DMS 273 (cell line): Measurements from ENCODE around the gene ERBB2.
"Not testable (repeated sequence)": the region's sequence is repeated elsewhere in the genome, so short reads cannot be mapped to it uniquely, and the experiment has no call there.

Source experiments
- DNase-seq: peaks from one replicate; lab custom pipeline; 2025; ENCODE audit not compliant: unreplicated experiment; lab: John Stamatoyannopoulos, UW

ERBB2 gene

GRCh38 chr17:39722965-39723848, 23.3 kb downstream of the ERBB2 start:
- peak; percentile 43 for DNase-seq

DNA sequence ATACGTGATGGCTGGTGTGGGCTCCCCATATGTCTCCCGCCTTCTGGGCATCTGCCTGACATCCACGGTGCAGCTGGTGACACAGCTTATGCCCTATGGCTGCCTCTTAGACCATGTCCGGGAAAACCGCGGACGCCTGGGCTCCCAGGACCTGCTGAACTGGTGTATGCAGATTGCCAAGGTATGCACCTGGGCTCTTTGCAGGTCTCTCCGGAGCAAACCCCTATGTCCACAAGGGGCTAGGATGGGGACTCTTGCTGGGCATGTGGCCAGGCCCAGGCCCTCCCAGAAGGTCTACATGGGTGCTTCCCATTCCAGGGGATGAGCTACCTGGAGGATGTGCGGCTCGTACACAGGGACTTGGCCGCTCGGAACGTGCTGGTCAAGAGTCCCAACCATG, 24.9 kb downstream of the ERBB2 start:
- DNase-seq = no peak

DNA sequence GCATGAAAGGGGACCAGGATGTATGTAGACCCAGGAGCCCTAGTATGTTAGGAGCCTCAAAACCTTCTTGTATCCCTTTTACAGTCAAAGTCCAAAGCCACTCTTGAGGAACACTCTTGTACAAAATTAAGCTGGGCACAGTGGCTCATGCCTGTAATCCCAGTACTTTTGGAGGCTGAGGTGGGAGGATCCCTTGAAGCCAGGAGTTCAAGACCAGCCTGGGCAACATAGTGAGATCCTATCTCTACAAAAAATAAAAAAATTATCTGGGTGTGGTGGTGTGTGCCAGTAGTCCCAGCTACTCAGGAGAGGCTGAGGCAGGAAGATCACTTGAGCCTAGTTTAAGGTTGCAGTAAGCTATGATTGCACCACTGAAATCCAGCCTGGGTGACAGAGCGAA, 26.1 kb downstream of the ERBB2 start:
- not testable (repeated sequence) for DNase-seq

DNA sequence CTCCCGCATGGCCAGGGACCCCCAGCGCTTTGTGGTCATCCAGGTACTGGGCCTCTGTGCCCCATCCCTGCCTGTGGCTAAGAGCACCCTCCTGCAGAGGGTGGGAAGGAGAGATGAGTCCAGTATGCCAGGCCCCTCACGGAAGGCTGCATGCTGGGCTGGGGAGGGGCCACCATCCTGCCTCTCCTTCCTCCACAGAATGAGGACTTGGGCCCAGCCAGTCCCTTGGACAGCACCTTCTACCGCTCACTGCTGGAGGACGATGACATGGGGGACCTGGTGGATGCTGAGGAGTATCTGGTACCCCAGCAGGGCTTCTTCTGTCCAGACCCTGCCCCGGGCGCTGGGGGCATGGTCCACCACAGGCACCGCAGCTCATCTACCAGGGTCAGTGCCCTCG, 26.8 kb downstream of the ERBB2 start:
- DNase-seq = no peak

- no peak for DNase-seq
These were observed 27.7 kb downstream of the ERBB2 start for GRCh38 chr17:39727556-39727955.

DNA sequence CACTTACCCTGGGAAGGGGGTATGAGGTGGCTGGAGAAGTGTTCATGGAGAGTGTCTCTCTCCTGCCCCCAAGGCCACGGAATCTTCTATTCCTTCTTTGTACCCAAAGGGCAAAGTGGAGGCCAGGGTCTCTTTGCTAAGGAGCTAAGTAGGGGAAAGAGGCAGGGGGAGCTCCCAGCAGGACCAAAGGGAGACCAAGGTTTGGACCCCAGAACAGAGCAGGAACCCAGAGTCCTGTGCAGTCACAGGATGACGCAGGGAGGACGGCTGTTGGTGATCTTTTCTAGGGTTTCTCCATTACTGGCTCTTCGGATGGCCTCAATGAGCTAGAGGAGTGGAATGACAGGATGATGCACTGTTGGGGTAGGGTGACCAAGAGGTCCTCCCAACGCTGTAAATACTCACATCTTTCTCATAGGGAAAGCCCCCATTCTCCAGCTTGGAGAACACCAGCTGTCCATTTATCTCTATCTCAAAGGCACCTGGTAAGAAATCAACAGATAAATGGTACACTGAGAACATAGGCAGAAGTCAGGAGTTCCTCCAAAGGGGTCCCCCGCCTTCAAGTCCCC, 29.5 kb downstream of the ERBB2 start:
- no peak for DNase-seq

DNA sequence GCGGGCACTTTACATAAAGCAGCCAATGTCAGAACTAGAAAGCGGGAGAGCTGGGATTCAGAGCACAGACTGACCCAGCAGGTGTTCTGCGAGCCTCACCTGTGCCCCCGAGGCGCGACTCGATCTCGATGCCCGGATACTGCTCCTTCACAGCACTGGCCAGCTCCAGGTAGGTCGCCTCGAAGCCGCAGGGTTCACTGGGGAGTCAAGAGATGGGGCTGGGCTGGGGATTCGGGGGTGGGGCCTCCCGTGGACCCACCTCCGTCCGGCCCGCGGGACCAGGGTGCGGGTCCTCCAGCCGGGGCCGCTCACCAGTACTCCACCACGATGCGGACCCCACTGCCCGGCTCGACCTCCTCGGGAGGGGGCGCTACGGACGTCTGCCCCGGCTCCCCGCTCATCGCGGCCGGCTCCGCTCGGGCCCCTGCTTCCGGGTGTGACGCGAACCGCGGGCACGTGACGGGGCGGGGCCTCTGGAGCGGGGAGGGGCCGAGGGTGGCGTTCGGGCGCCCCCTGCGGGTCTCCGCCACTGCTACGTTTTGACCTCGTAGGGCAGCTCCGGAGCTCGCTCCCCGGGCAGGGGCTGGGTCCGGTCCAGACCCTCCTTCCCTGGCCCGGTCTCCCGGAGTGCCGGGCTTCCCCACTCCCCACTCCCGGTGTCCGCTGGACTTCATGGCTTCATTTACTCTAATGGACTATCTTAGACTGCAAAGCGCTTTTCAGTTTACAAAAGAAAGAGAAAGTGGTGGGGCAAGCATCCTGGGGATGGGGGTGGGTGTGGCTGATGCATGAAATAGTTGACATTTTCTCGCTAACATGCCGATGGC, 30.4 kb downstream of the ERBB2 start, which contains the start of gene MIEN1:
Gene MIEN1, minus strand, starts transcription at position 438 of the 827 bp plus-strand sequence. Its CDS starts 37 bp downstream, at position 401.
- peak; percentile 94 for DNase-seq

DNA sequence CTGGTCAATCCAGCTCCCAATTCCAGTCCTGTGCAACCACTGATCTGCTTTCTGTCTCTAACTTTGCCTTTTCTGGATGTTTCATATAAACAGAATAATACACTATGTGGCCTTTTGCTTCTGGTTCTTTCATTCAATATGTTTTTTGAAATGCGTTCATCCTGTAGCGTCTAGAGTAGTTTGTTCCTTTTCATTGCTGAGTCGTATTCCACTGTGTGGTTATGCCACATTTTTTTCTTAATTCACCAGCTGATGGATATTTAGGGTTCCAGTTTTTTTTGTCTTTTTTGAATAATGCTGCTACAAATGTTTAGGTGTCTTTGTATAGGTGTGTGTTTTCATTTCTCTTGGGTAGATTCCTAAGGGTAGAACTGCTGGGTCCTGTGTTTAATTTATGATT, 32.7 kb downstream of the ERBB2 start:
- no peak for DNase-seq

DNA sequence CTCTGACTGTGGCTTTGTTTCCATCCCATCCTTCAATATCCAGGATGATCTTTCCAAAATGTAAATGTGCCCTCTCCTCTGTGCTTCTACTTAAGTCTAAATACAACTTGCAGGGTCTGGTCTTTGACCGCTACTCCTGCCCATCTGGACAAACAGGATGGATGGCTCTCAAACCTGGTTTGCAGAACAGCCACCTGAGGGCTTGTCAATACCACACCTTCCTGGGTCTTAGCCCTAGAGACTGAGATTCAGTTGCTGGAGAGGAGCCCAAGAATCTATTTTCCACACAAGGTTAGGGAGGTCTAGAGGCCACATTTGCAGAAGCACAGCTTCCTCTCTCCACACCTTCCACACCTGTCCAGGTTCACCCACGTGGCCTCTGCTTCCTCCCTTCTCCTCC, 36.0 kb downstream of the ERBB2 start:
- no peak for DNase-seq

DNA sequence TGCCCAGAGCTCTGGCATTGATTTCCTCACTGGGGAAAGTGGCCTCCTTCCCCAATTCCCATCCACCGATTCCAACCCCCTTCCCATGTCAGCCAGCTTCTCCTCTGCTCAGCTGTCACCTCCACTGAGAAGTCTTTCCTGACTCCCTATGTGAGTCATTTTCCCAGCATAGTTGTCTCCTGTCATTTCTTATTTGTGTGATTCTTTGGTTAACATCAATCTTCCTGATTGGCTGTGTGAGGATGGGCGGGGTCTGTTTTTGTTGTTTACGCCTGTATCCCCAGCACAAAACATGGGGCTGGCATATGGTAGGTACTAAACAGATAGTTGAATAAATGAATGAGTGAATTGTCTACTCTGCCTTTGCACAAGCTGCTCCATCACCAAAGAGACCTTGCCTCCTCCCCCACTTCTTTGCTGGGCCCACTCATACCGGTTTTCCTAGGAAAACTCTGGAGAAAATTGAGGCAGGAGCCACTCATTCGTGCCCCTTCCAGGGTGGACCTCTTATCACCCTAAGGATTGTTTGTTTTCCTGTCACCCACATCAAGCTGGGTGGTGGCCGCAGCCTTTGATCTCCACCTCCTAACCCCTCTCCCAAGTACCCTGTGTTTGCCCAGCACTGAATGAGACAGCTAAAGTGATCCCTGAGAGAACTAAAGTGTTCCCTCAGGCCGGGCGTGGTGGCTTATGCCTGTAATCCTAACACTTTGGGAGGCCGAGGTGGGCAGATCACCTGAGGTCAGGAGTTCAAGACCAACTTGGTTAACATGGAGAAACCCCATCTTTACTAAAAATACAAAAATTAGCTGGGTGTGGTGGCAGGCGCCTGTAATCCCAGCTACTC, 36.7 kb downstream of the ERBB2 start:
- peak; percentile 23 for DNase-seq

DNA sequence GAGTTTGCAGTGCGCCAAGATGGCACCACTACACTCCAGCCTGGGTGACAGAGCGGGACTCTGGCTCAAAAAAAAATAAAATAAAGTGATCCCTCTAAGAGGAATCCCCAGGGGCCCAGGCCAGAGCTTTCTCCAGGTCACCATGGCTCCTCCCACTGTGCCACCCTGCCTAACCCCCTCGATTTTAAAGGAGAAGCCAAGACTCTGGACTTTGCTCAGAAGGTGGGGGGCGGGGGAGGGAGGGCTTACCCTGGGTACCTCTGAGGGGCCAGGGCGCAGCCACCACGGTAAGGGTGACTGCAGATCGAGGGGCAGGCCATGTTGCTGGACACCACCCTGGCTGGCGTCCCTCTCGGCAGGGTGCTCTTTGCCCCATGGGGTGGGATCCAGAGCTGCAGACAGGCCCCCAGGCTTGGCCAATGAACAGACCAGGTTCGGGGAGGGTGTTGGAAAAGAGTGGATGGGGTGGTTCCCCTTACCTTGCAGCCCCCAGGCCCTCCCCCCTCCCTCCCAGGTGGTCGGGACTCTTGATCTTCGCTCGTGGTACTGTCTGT, 37.4 kb downstream of the ERBB2 start:
- DNase-seq = no peak

DNA sequence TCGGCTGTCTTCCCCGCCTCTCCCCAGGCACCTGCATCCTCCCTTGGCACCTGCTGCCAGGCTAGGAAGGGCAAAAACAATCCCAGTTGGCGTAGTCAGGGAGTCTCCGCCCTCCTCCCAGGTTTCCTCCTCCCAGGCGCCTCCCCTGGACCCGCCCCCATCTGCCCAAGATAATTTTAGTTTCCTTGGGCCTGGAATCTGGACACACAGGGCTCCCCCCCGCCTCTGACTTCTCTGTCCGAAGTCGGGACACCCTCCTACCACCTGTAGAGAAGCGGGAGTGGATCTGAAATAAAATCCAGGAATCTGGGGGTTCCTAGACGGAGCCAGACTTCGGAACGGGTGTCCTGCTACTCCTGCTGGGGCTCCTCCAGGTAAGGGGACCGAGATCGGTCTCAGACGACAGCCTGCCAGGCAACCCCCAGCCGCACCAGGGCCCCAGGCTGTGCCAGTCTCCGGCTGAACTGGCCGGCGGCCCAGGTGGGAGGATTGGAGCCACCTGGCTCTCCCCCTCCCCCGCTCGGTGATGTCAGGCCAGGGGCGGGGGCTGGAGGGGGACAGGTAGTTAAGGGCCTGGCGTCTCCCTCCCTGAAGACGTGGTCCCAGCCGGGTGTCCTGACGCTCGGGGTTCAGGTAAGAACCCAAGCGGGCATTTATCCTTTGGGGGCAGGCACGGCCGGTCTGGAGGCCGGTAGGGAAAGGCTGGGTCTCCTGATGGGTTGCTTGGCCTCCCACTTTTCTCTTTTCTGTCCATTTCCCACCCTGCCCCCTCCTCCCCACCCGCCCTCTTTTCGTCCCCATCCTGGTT, 38.1 kb downstream of the ERBB2 start, which contains the start of gene GRB7:
Gene GRB7, plus strand, starts transcription at position 179 of the 808 bp plus-strand sequence. CDS start 4,364 bp downstream, outside the sequence.
- peak; percentile 54 for DNase-seq

GRCh38 chr17:39738568-39738901, 38.7 kb downstream of the ERBB2 start:
- peak; percentile 71 for DNase-seq

GRCh38 chr17:39738983-39739884, 39.4 kb downstream of the ERBB2 start:
- DNase-seq = peak; percentile 64

DNA sequence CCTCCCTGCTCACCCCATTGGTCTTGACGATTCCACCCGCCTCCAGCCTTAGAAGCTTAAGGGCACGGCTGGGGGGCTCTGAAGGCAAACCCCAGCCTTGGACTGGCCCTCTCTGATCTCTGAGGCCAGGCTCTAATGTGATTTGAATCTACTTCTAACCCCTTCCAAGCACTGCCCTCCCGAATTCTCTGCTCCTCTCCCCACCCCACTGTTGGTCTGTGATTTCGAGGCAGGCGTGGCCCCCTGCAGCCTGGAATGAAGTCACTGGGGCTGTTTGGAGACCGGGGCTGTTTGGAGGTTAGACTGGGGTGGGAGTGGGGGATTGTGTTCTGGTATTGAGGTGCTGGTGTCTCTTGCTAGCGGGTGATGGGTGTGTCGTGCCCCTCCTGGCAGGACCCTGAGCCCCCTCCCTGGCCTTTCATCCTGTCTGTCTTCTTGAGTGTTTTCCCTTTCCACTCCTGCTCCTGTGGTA, 40.1 kb downstream of the ERBB2 start:
- peak; percentile 27 for DNase-seq

GRCh38 chr17:39740357-39741111, 40.7 kb downstream of the ERBB2 start:
- no peak for DNase-seq

- DNase-seq = no peak
These were observed 42.4 kb downstream of the ERBB2 start for GRCh38 chr17:39742126-39742855.
